Vagina (tissue), 2 donors: ENCODE data around the gene ANO2. TPM values are rescaled to one million over a fixed set of nuclear protein-coding genes. Genes with fewer than 3 reads are reported as not detected.

Experiments
- DNase-seq, 2 donors: peaks; one replicate each; pipeline ENCODE4 v3.0.0-alpha.2; 2017; ENCODE audit errors: extremely low spot score in 2 of 2
- H3K27ac ChIP-seq: fragments of 200-600 bp; sonication (generic); one replicate; pipeline ENCODE4 v1.5.1; 2019
- H3K27me3 ChIP-seq: fragments of 200-600 bp; sonication (generic); one replicate; pipeline ENCODE4 v1.5.1; 2019
- H3K36me3 ChIP-seq, 2 donors: fragments of 200-600 bp; sonication (generic); one replicate each; pipeline ENCODE4 v1.5.1; 2017 to 2019
- H3K4me1 ChIP-seq: fragments of 200-600 bp; sonication (generic); one replicate; pipeline ENCODE4 v1.5.1; 2019
- H3K4me3 ChIP-seq, 2 donors: fragments of 200-600 bp; sonication (generic); 1 replicate in 1 of 2; 2 replicates in 1 of 2; pipeline ENCODE4 v1.5.1; 2016 to 2019
- H3K9me3 ChIP-seq: fragments of 200-600 bp; sonication (generic); one replicate; pipeline ENCODE4 v1.5.1; 2019
- CTCF ChIP-seq, 3 experiments: fragments of 450-650 bp in 2 of 3; fragments of 200-600 bp in 1 of 3; sonication (generic) in 1 of 3; IDR thresholded peaks; one replicate each; pipeline ENCODE4 v1.5.1; 2017 to 2019; ENCODE audit warnings: antibody characterized with exemption in 3 of 3, mild to moderate bottlenecking in 2 of 3, moderate library complexity in 2 of 3
- POLR2A ChIP-seq, 2 donors: fragments of 450-650 bp; IDR thresholded peaks; one replicate each; pipeline ENCODE4 v1.6.1; 2017; ENCODE audit warnings: antibody characterized with exemption in 2 of 2, mild to moderate bottlenecking in 2 of 2, moderate library complexity in 2 of 2
- POLR2AphosphoS5 ChIP-seq, 2 donors: sonication (generic); formaldehyde crosslinking; IDR thresholded peaks; one replicate each; pipeline ENCODE4 v1.9.0; 2017; ENCODE audit warnings: antibody characterized with exemption in 2 of 2, mild to moderate bottlenecking in 2 of 2, low read depth in 1 of 2; ENCODE audit not compliant: insufficient read depth in 1 of 2
- intact Hi-C: fragments of 100-400 bp; cut with DNase I; formaldehyde crosslinking; loops from one replicate; pipeline ENCODE4 v1.15.1; 2023
- total RNA-seq: library from RNA; depleted of rRNA; stranded (reverse); fragments of >200 nt; gene quantifications from one replicate; pipeline ENCODE4 v1.2.3, GENCODE V29; 2016

The ANO2 gene
- total RNA-seq, 1 donor from 2014 or later = 18.7 TPM

DNA sequence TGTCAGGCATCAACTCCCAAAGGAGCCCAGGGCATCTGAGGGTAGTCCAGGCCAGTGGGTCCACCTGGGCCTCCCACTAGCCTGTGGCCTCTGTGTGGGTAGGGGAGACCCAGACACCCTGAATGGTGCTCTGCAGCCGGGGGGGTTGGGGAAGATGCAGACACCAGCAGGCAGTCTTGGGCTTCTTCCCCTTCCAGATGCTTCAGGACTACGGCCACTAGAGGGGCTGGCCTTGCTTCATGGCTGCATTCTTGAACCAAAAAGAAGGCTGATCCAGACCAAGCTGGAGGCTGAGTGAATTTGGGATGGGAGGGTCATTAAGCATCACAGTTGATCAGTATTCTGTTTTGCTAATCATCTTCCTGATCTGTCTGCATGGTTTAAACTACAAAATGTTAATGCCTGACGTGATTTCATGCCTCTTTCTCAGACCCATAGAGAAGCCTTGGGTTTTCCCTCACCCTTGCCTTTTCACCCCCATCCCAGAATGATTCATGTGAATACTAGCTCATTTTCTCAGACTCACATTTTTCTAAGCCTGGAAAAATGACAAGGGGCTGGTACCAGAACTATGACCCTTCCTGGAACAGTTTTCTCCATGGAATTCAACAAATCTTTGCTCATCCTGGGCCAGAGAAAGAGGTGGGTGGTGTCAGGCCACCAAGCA, 379.0 kb downstream of the ANO2 start:
- intact Hi-C loops = no loop called here
- TF ChIP-seq CTCF (IDR thresholded peaks at IDR 0.05) (no peak), POLR2A (IDR thresholded peaks at IDR 0.05) (no peak), POLR2AphosphoS5 (IDR thresholded peaks at IDR 0.05; ENCODE audit: insufficient read depth in 1 of 2, low read depth in 1 of 2) (no peak)
- no peaks in the 10 kb centered on the region for H3K27me3 ChIP-seq
- H3K9me3 ChIP-seq = no peaks in the 10 kb centered on the region
- H3K36me3 ChIP-seq = no peaks in the 10 kb centered on the region
- H3K27ac ChIP-seq = peak overlapping the region; percentile 68
- H3K4me3 ChIP-seq = no peak overlapping the region
- DNase-seq = peak in 1 of 2 donors; percentile 43
- peaks cover 26% of the 10 kb centered on the region for H3K4me1 ChIP-seq

DNA sequence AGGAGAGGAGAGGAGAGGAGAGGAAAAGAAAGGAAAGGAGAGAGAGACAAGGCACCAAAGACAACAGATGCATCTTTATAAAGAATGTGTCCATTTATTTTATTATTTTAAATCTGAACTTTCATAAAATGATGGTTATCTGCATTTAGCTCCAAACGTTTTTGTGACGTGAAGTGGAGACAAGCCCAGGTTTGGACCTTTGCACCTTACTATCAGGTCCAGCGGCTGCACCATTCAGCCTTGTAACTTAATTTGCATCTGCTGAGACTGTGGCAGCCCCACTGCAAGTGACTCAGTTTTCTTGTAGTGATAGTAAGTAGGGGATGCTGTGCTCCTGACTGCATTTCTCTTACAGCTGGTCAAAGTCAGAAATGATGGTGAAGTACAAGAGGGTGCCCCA, 382.5 kb downstream of the ANO2 start:
- intact Hi-C loops = no loop called here
- Histone ChIP-seq H3K4me3 (no peak overlapping the region), H3K9me3 (no peaks in the 10 kb centered on the region), H3K27ac (no peak overlapping the region), H3K4me1 (peaks cover 15% of the 10 kb centered on the region), H3K36me3 (no peaks in the 10 kb centered on the region), H3K27me3 (no peaks in the 10 kb centered on the region)
- no peak for TF ChIP-seq POLR2A (IDR thresholded peaks at IDR 0.05)
- no peak for TF ChIP-seq CTCF (IDR thresholded peaks at IDR 0.05)
- no peak for TF ChIP-seq POLR2AphosphoS5 (IDR thresholded peaks at IDR 0.05; ENCODE audit: insufficient read depth in 1 of 2, low read depth in 1 of 2)
- DNase-seq = peak; percentile 29 to 40

DNA sequence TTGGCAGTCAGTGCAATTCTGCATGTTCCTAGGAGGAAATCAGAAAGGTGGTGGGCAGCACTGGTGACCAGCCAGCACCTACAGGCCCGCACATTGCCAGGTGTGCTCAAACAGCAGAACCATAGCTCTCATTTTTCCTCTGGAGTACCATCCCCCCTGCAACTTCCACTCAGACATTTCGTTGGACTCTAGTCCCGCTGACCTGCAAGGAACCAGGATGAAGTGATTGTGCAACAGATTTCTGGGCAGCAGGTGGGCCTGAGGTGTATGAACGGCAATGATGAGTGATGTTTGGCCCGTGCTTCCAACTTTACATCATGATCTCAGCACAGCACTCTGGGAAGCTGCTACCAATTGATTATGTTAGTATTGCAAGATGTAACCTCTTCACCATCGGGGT, 383.2 kb downstream of the ANO2 start:
- intact Hi-C loops = no loop called here
- Histone ChIP-seq H3K27me3 (no peaks in the 10 kb centered on the region), H3K27ac (no peak overlapping the region), H3K9me3 (no peaks in the 10 kb centered on the region), H3K4me1 (peaks cover 8% of the 10 kb centered on the region), H3K36me3 (no peaks in the 10 kb centered on the region), H3K4me3 (no peak overlapping the region)
- peak in 1 of 2 donors; percentile 52 for DNase-seq
- TF ChIP-seq POLR2AphosphoS5 (IDR thresholded peaks at IDR 0.05; ENCODE audit: insufficient read depth in 1 of 2, low read depth in 1 of 2) (no peak), CTCF (IDR thresholded peaks at IDR 0.05) (no peak), POLR2A (IDR thresholded peaks at IDR 0.05) (no peak)

DNA sequence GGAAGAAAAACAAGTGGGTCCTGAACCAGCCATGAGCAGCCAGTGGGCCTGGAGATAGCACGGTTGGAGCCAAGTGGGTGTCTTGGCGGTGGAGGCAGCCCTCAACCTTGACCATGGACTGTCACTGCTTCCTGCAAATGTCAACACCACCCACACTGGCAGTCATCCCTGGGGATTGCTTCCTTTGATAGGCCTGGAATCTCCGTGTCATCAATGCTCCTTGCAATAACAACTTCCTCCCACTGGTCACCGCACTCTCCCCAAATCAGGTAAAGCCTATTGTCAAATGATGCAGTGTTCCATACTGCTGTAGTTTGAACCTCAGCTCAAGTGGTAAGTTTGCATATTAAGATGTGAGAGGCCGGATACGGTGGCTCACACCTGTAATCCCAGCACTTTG, 384.0 kb downstream of the ANO2 start:
- intact Hi-C loops = no loop called here
- Histone ChIP-seq H3K4me1 (no peaks in the 10 kb centered on the region), H3K36me3 (no peaks in the 10 kb centered on the region), H3K27ac (no peak overlapping the region), H3K27me3 (no peaks in the 10 kb centered on the region), H3K4me3 (no peak overlapping the region), H3K9me3 (no peaks in the 10 kb centered on the region)
- DNase-seq = peak; percentile 37
- no peak for TF ChIP-seq CTCF (IDR thresholded peaks at IDR 0.05)
- no peak for TF ChIP-seq POLR2A (IDR thresholded peaks at IDR 0.05)
- no peak for TF ChIP-seq POLR2AphosphoS5 (IDR thresholded peaks at IDR 0.05; ENCODE audit: insufficient read depth in 1 of 2, low read depth in 1 of 2)

DNA sequence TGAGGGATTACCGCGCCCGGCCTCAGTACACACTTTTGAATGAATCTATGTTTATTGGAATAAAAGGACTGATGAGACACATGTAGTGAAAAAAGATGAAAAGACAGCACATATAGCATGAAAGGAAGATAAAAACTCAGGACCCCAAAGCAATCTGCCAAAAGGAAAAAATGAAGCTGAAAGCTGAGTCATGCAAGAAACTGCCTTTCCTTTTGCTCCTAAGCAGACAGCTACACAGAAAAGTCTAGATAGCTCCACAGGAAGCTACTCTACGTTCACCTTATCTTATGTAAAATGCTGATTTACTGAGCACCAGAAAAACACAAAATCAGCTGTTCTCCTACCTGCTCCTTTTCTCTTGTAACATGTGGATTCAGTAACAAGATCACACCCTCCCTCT, 384.8 kb downstream of the ANO2 start:
- Histone ChIP-seq H3K9me3 (no peaks in the 10 kb centered on the region), H3K4me3 (no peak overlapping the region), H3K4me1 (no peaks in the 10 kb centered on the region), H3K27me3 (no peaks in the 10 kb centered on the region), H3K36me3 (no peaks in the 10 kb centered on the region), H3K27ac (no peak overlapping the region)
- intact Hi-C loops = no loop called here
- no peak for TF ChIP-seq CTCF (IDR thresholded peaks at IDR 0.05)
- no peak for DNase-seq
